Activated CD8-positive, alpha-beta memory T cell treated with anti-CD3 and anti-CD28 coated beads, Interleukin-2, amount 50 U/mL, for 24 hours (primary cell): ENCODE results near the gene CXCL14.

ENCODE experiments used
- DNase-seq: peaks from one replicate; pipeline ENCODE4 v3.0.0-alpha.2; 2020; ENCODE audit errors: extremely low read depth

The CXCL14 gene

DNA sequence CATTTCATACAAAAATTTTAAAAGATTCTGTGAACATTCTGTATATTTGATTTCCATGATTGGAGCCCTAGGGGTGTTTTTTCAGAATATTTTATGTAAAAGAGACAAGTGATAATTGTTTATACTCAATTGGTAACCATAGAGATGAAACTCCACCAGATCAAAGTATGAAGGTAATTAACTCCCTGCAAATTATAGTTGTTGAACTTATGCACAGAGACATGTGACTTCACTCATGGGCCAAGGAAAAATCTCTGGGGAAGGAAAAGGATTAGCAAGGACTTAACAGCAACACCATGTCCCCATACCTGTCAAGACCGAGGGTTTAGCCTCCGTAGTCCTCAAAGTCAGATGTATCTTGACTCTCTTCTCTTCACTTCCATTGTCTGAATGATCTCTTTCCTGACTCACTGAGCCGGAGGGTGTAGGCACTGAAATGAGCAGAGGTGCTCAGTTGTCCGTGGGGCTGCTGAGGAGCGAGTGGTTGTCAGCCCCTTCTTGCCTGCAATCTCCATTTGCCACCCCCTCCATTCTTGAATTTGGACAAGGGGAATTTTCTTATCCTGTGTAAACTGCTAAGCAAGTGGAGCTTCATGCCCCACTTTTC, 17.5 kb upstream of the CXCL14 start:
- no peak for DNase-seq

DNA sequence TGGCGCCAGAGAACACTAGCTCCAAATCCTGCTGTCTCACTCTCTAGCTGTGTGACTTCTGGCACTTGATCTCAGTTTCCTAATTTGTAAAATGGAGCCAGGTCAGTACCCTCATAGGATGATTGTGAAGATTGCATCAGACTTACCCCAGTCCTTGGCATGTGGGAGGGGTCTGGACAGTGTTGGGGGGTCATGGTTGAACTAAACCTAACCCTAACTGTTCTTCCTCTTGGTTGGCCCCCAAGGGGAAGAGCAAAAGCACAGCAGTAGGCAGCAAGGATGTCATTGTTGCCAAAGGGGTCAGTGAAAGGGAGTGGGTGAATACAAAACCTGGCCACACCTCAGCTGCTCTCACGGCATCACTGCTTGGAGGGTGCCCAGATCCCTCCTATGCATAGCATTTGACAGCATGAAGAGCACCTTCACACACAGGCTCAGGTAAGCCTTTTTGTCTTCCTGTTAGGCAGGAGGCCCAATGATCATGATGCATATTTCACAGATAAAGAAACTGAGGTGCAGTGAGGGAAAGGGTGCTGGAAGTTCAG, 15.7 kb upstream of the CXCL14 start:
- DNase-seq, result no peak

DNA sequence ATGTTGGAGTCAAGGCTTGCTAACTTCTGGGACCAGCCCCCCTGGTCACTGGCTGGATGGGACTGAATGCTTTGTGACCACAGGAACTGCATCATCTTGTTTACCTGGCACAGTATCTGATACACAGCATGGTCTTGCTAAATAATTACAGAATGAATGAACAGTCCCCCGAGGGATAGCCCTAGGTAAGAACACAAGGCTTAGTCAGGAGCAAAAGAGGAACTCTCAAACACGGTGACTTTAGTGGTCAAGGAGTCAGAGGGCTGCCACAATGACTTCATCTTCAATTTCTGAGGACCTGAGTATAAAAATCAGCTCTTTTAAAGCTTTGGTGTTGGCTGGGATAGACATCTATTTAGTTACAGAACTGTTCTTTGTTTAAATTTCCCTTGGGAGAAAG, 15.1 kb upstream of the CXCL14 start:
- DNase-seq, result no peak

GRCh38 chr5:135593141-135593540, 14.3 kb upstream of the CXCL14 start:
- no peak for DNase-seq

GRCh38 chr5:135592312-135593045, 13.7 kb upstream of the CXCL14 start:
- no peak for DNase-seq

DNA sequence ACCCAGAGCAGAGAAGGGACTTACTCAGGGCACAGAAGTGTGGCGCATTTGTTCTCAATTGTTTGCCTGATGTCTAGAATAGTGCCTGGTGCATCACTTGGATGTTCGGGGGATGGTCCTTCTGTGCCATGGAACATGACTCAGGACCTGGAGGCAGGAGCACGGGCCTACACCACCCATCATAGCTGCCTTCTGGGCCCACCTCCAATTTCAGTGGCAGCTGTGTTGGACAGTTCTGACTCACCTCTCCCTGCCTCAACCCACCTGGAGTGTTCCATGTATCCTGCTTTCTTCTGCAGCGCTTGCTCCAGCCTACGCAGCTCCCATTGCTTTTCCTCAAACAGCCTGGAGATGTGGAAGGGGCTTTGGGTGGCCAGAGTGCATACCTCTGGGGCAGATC, 12.5 kb upstream of the CXCL14 start:
- DNase-seq, result no peak

DNA sequence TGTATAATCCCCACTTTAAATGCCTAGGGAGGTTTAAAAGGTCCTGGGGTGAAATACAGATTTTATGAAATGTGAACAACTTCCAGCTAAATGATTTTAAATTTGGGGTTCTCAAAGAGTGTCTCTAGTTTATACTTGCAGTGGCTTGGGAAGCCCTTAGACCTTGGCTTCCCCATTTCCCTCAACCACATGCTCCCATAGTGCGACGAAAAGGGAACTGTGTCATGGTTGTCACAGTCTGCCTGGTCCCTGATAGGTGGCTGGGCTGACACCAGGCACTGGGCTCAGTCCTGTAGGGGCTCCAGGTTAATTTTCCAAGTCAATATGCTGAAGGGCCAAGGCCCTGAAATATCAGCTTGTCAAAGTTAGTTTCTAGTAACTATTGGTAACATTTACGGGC, 10.4 kb upstream of the CXCL14 start:
- no peak for DNase-seq

GRCh38 chr5:135587721-135588663, 9.2 kb upstream of the CXCL14 start:
- no peak for DNase-seq

DNA sequence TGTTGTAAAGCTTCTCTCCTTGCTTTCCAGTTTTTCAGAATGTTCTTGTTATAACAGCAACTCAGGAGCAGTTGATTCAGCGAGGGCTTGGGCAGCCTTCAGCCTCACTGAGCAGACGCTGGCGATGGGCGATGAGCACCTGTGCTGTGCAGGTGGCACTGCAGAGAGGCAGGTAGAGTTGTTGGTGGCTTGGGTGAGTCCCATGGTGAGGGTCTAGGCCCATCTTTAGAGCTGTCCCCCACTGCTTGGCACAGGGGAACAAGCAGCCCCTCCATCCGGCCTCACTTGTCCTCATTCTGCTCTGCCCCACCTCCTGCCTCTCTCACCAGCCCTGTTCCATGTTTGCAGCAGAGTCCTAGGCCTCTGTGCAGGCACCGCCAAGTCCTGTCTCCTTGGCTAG, 6.1 kb upstream of the CXCL14 start:
- DNase-seq, result no peak

GRCh38 chr5:135584276-135584675, 5.5 kb upstream of the CXCL14 start:
- DNase-seq, result no peak

- no peak for DNase-seq
These were observed 3.4 kb upstream of the CXCL14 start for GRCh38 chr5:135582099-135582781.

GRCh38 chr5:135578305-135578684, 496 bp downstream of the CXCL14 start:
- no peak for DNase-seq

DNA sequence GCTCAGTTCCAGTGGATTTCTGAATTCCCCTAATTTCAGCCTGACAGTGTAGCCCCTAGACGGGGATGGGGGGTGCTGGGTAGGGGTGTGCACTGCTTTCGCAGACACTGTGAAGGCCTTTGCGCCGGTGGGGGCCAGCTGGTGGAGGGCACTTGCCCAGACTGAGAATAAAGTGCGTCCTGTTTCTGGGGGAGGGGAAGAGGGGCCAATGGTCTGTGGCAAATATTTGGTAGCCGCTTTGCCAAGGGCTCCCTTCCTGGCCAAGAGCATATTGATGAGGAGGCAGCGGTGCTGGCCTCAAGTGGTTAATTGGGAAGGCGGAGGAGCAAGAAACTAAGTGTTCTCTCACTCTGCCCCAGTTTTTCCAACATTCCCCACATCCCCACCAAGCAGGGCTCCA, 1.4 kb downstream of the CXCL14 start:
- no peak for DNase-seq

DNA sequence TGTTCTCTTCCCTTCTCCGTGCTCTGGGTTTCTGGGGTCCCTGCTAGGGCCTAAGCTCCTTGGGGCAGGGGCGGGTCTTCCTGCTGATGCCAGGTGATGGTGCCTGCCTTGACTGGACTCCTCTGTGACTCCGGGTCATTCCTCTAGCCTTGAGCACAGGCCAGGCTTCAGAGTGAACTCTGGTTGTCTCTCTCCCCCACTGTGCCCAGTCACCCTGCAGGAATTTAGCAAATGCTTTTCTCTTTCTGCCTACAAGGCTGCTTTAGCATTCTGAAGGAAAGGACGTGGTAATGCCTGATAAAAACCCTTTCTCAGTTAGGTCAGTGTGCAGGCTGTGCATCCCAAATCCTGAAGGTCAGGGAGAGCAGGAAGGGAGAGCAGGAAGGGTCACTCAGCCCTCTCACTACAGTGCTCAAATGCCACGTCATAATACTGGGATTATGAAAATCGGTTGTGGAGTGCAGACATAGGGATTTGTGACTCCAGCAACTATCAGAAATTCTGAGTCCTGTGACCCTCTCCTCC, 2.7 kb downstream of the CXCL14 start:
- no peak for DNase-seq

- DNase-seq, result no peak
These were observed 4.3 kb downstream of the CXCL14 start for GRCh38 chr5:135574493-135574892.

GRCh38 chr5:135571902-135572301, 6.9 kb downstream of the CXCL14 start:
- DNase-seq, result no peak

DNA sequence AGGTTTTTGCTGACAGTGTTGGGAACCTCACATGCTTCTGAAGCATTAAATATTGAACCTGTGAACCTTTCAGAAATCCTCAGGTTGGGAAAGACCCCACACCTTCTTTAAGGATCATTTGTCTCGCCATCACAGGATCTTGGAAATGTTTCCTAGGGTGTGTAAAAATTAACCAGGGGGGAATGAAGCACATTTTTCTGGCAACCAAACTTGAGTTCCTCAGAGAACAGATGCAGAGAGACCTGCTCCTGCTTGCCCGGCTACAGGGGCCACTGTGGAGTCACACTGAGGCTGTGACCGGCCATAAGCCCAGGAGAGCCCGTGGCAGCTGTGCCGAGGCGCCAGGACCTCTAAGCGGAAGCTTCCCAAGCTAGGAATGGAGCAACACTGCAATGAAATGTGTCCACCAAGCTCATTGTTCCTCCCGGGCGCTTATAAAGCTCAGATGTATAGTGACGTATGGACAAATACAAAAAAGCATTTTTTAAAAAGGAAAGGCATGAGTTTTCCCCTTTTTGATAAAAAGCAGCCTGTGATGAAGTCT, 7.7 kb downstream of the CXCL14 start:
- no peak for DNase-seq

DNA sequence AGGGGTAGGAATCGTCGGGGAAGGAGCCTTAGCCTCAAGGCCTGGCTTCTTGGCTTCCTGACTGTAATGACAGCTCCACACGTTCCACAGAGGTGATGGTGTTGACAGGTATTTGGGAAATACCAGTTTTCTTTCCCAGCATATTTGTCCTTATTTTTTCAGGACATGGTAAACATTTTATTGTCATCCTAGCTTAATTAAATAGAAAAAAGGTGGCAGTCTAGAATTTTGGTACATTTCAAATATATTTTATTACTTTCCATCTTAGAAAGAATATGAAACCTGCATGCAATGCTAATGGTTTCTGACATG, 8.4 kb downstream of the CXCL14 start:
- DNase-seq, result no peak

DNA sequence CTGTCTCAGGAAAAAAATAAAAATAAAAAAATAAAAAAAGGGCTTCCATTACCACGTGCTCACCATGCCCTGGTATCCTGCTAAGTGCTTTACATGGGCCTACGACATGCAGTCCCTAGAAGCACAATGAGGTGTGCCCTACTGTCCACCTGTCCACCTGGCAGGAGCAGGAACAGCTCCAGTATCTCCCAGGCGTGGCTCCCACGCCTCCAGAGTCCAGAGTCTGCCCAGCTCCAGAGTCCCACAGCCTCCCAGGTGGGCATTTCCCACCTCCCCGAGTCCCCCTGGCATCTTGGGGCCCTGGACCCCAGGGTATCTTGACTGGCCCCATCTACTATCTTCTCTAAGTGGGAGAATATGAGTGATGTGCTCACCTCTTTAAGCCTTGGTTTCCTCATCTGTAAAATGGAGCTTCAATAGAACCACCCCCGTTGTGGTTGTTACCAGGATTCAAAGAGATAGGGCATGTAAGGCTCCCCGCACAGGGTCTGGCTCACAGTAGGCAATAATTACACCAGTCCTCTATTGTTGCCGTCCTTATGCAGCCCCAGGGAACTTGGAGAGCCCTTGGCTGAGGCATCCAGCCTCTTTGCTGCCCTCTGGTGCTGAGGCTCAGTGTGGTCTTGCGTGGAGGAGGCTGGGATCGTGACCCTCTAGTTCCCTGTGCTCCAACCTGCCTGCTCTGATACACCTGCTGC, 8.9 kb downstream of the CXCL14 start:
- no peak for DNase-seq

GRCh38 chr5:135568923-135569360, 9.8 kb downstream of the CXCL14 start:
- DNase-seq, result no peak

- no peak for DNase-seq
These were observed 10.5 kb downstream of the CXCL14 start for GRCh38 chr5:135568246-135568645.
